OCI-LY7 (cell line): ENCODE measurements around the gene COL4A2.

Experiments used
- EZH2phosphoT487 ChIP-seq: fragments of 200-600 bp; sonication (generic); IDR thresholded peaks from 2 replicates; pipeline ENCODE4 v1.6.1; 2018; ENCODE audit warnings: low read depth, borderline replicate concordance, mild to moderate bottlenecking, mixed run types, antibody characterized with exemption, low read length, moderate library complexity, mixed read lengths
- TF ChIP-seq, protein P1 (sequence below): fragments of 200-600 bp; sonication (generic); conservative IDR thresholded peaks from 2 replicates; pipeline ENCODE4 v1.5.1; 2014; ENCODE audit warnings: mild to moderate bottlenecking, antibody characterized with exemption, low read length, moderate library complexity, mixed read lengths

GRCh38 chr13:110396476-110396875 lies 89.4 kb downstream of the COL4A2 start:
- TF ChIP-seq, protein P1, sequence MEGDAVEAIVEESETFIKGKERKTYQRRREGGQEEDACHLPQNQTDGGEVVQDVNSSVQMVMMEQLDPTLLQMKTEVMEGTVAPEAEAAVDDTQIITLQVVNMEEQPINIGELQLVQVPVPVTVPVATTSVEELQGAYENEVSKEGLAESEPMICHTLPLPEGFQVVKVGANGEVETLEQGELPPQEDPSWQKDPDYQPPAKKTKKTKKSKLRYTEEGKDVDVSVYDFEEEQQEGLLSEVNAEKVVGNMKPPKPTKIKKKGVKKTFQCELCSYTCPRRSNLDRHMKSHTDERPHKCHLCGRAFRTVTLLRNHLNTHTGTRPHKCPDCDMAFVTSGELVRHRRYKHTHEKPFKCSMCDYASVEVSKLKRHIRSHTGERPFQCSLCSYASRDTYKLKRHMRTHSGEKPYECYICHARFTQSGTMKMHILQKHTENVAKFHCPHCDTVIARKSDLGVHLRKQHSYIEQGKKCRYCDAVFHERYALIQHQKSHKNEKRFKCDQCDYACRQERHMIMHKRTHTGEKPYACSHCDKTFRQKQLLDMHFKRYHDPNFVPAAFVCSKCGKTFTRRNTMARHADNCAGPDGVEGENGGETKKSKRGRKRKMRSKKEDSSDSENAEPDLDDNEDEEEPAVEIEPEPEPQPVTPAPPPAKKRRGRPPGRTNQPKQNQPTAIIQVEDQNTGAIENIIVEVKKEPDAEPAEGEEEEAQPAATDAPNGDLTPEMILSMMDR, result no peak
- TF ChIP-seq EZH2phosphoT487, result no peak
